COLO668 (cell line): ENCODE measurements around the gene RALGPS1.

Experiments used
- DNase-seq: peaks from one replicate; lab custom pipeline; 2025; ENCODE audit not compliant: unreplicated experiment; lab: John Stamatoyannopoulos, UW

RALGPS1 gene

DNA sequence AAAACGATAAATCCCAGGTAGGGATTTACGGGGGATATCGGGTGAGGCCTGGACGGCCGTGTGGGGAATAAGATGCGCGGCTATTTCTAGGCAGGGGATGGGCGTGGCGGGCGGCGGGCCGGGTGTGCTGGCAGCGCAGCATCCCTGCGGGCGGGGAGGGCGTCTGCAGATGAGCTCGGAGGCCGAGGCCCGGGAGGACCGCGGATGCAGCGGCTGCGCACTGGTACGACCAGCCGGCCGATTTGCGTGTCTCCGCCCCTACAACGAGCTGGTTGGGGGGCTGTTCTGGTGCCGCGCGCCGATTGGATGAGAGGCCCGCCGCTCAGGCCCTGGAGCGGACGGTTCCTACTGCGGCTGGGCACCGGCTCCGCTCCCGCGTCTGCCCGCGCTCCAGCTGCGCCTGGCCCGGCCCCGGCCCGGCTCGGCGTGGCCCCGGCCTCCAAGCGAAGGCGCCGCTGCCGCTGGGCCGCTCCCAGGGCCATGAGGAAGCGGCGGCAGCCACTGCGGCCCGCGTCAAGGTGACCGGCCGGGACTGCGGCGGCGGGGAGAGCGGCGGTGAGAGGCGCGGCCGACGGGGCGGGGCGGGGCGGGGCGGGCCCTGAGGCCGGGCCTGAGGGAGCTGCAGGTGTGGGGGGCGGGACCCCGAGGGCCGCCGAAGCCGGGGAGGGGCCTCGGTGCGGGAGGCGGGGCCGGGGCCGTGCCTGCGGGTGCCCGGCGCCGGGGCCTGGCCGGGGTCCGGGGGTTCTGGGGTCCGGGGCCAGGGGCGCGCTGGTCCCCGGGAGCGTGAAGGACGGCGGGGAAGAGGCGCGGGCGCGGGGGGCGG is at the start of gene RALGPS1:
RALGPS1 (plus strand) TSS at position 325 of the 823 bp plus-strand sequence. CDS start 47,508 bp downstream, outside the sequence.
- DNase-seq = peak; percentile 97

DNA sequence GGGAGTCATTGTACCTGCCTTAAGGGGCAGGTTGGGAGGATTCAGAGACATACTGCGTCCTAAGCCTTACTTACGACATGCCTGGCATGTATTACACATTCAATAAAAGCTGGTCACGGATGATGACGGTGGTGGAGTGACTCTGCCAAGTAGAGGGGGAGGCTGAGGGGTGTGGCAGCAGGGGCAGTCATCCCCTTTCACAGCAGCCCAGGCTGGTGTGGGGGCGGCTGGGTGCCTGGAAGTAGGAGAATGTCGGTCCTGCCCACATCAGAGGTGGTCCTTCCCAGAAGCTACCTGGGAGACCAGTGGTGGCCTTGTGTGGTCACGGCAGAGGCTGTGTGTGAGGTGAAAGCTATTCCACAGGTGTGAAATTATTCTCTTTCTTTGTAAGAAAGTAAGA is 45.2 kb upstream of the RALGPS1 start:
- no peak for DNase-seq

- DNase-seq = no peak
Observed at GRCh38 chr9:126872516-126872915, 42.1 kb upstream of the RALGPS1 start.

GRCh38 chr9:126874546-126875314 is 39.9 kb upstream of the RALGPS1 start:
- no peak for DNase-seq

DNA sequence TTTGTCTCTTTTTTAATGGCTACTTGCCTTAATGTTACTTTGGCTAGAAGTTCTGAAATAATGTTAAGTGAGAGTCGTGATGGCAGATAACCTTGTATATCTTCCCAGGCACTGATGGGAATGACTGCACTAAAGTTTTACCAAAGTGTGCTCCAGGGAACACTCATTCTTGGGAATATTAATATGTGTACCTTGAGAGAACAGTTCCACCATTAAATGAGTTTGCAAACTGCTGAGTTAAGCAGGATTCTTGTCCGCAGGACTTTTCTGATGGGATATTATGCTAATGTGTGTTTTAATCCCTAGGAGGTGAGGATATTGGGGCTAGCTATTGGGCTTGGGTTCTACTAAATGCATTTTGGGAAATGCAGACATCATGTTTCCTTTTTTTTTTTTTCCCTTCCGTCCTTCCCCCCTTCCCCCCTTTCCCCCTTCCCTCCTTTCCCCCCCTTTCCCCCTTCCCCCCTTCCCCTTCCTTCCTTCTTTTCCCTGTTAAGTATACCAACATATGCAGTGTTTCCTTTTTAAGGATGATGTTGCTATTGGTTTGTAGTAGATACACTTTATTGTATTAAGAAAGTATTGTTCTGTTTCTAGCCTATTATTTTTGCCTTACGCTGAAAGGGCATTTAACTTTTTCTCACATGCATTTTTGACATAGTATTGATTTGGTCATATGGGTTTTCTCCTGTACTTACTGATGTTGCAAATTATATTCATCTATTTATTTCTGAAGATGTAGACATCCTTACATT is 38.6 kb upstream of the RALGPS1 start:
- no peak for DNase-seq

DNA sequence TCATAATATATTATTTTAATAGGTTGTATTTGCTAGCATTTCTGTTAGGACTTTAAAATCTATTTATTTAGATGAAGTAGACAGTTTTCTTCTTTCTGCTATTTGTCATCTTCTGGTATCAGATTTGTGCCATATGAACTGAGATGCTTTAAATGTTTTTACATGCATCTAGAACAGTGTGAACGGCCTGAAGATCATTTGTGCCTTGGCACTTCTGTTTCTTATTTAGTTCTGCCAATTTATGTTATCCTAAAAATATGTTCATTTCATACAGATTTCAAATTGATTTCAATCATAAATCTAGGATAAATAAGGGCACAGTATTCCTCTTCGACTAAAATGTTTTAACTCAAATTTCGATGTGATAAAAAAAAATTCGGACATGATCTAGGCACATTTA is 38.1 kb upstream of the RALGPS1 start:
- DNase-seq = no peak

DNA sequence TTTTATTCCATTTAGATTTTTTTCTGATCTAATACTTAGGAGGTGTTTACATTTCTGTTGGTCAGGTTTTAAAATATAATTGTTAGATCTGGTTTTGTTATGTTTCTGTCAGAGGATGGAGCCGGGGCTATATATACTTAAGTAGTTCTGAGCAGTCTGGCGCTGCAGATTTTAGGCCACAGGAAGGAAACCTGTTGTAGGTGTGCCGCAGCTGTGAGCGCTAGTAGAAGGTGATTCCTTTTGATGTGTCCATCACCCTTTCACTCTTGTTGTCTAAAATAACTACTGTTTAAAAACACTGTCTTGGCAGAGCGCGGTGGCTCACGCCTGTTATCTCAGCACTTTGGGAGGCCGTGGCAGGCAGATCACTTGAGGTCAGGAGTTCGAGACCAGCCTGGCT is 37.2 kb upstream of the RALGPS1 start:
- no peak for DNase-seq

- no peak for DNase-seq
Observed at GRCh38 chr9:126879288-126879687, 35.3 kb upstream of the RALGPS1 start.

DNA sequence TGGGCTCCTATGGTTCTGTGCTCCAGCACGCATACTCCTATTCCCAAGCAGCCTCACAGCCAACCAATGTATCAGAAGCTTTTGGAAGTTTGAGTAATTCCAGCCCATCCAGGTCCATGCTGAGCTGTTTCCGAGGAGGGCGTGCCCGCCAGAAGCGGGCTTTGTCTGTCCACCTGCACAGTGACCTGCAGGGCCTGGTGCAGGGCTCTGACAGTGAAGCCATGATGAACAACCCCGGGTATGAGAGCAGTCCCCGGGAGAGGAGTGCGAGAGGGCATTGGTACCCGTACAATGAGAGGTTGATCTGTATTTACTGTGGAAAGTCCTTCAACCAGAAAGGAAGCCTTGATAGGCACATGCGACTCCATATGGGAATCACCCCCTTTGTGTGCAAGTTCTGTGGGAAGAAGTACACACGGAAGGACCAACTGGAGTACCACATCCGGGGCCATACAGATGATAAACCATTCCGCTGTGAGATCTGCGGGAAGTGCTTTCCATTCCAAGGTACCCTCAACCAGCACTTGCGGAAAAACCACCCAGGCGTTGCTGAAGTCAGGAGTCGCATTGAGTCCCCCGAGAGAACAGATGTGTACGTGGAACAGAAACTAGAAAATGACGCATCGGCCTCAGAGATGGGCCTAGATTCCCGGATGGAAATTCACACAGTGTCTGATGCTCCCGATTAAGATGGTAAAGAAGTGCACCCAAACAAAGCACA is 34.2 kb upstream of the RALGPS1 start:
- DNase-seq = no peak

DNA sequence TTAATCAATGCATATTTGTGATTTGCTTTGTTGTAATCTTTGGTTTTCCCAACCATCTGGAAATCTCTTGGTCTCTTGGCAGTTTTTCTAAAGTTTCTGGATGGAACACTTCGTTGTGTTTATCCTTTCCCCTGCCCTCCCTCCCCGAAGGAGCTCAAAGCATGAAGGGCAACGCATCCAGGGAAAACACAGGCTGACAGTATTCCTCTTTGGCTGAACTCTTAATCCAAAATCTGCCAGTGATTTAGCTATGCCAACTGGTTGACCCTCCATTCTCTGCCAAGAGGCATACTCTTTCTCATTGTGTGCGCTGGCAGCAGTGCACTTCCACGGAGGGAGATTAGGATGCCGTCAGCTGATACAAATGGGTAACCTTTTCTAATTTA is 33.6 kb upstream of the RALGPS1 start:
- no peak for DNase-seq

- no peak for DNase-seq
Observed at GRCh38 chr9:126882746-126883145, 31.8 kb upstream of the RALGPS1 start.

DNA sequence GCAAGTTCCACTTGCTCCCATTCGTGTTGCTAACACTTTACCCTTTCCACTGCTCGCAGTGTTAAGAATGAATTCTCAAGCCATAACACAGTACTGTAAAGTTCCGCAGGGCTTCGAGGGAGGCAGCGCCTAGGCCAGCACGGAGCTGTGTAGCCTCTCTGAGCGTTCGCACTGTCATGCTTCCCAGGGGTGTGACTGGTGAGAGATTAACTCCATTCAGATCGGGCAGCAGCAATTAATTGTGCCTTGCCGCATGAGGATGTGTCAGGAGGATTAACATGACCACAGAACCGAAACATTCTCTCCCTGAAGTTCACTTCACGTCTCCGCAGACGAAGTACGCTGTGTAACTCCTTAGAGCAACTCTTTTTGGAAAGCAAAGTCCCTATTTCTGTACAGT is 30.9 kb upstream of the RALGPS1 start:
- DNase-seq = no peak

- DNase-seq = no peak
Observed at GRCh38 chr9:126885131-126885641, 29.4 kb upstream of the RALGPS1 start.

GRCh38 chr9:126886034-126886822 is 28.4 kb upstream of the RALGPS1 start:
- DNase-seq = no peak

- DNase-seq = no peak
Observed at GRCh38 chr9:126886897-126887296, 27.7 kb upstream of the RALGPS1 start.

DNA sequence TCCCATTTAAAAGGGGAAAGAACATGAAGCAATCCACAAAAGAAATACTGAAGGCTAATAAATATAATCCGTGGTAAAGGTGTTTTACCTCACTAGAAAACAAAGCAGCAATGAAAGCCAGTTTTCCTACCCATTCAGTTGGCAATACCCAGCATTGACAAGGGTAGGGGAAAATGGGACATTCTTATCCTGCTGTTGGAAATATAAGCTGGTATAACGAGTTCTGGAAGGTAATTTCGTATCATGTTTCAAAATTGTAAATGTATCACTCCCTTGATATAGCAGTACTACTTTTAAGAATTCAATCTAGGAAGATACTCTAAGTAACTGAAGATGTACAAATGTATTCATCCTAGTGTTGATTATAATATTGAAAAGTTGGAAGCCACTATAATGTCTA is 22.9 kb upstream of the RALGPS1 start:
- no peak for DNase-seq

GRCh38 chr9:126893079-126893478 is 21.5 kb upstream of the RALGPS1 start:
- no peak for DNase-seq

DNA sequence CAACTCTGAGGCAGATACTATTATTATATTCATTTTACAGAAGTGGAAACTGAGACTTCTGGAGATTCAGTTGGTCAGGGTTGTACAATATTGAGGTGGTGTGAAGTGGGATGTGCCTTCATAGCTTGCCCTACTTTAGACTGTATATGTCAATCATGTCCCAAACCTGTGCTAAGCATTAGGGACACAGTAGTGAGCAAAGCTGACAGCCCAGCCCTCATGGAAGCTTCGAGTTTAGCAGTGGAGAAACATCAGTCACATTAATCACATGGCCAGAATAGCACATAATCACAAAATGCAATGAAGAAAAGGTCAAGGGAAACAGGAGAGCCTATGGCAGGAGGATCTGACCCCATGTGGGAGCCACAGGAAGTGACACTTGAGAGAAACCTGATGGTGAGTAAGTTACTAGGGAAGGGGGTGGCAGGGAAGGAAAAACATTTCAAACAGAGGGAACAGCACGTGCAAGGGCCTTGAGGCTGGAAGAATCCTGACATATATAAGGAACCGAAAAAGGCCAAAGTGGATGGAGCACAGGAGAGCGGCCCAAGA is 20.5 kb upstream of the RALGPS1 start:
- DNase-seq = no peak

- DNase-seq = no peak
Observed at GRCh38 chr9:126902210-126902609, 12.4 kb upstream of the RALGPS1 start.

GRCh38 chr9:126904586-126904985 is 10.0 kb upstream of the RALGPS1 start:
- DNase-seq = no peak
